ENCODE data around the gene DAPP1.

Gene DAPP1

DNA sequence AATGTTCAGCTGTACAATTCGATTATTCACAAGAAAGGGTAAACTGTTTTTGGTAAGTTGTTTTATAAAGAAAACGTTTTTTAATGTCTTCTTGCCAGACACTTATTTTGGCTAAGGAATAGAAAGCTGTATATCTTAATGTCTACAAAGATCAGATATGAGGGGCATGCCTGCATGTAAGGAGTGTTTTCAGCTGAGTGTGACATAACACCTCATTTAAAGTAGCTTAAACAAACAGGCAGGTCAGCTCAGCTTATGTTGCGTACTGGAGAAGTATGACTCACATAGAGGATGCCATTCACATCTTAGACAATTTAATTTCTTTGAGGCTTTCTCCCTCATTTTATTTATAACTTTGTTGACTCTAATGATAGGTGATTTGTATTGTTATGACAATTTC, 47.2 kb downstream of the DAPP1 start:
- TF ChIP-seq, protein P1, sequence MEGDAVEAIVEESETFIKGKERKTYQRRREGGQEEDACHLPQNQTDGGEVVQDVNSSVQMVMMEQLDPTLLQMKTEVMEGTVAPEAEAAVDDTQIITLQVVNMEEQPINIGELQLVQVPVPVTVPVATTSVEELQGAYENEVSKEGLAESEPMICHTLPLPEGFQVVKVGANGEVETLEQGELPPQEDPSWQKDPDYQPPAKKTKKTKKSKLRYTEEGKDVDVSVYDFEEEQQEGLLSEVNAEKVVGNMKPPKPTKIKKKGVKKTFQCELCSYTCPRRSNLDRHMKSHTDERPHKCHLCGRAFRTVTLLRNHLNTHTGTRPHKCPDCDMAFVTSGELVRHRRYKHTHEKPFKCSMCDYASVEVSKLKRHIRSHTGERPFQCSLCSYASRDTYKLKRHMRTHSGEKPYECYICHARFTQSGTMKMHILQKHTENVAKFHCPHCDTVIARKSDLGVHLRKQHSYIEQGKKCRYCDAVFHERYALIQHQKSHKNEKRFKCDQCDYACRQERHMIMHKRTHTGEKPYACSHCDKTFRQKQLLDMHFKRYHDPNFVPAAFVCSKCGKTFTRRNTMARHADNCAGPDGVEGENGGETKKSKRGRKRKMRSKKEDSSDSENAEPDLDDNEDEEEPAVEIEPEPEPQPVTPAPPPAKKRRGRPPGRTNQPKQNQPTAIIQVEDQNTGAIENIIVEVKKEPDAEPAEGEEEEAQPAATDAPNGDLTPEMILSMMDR (IDR thresholded peaks at IDR 0.05; ENCODE audit: extremely low read depth, missing control alignments), result no peak
- DNase-seq (ENCODE audit: low spot score), result no peak

DNA sequence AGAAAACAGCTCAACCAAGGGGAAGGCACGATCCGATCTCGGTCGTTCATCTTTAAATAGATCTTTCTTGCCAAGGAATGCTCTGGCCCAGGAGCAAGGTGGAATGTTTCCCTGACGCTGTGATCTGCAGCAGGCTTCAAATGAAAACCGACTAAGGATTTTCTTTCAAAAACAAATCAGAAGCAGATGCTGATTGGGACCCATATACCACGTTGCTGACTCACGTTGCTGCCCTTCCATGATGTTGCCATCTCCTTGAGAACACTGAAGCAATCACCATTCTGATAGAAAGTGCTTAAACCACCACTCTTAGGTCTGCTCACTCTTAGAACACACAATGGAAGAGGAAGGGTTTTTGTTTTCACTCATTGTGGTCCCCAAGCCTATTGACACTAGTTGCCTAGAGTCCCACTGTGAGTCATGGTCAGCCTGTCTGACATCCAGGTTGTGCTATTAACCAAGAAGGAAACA, 51.5 kb downstream of the DAPP1 start:
- DNase-seq (ENCODE audit: low spot score), result no peak
- TF ChIP-seq, protein P1 (IDR thresholded peaks at IDR 0.05; ENCODE audit: extremely low read depth, missing control alignments), result no peak

DNA sequence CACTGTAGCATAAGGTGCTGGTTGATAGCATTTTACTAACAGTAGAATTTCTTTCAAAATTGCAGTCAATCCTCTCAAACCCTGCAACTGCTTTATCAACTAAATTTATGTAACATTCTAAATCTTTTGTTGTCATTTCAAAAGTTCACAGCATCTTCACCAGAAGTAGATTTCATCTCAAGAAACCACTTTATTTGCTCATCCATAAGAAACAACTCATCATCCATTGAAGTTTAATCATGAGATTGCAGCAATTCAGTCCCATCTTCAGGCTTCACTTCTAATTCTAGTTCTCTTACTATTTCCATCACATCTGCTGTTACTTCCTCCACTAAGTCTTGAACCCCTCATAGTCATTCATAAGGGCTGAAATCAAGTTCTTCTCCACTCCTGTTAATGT, 55.9 kb downstream of the DAPP1 start:
- no peak for DNase-seq (ENCODE audit: low spot score)
- TF ChIP-seq, protein P1 (IDR thresholded peaks at IDR 0.05; ENCODE audit: extremely low read depth, missing control alignments), result no peak

DNA sequence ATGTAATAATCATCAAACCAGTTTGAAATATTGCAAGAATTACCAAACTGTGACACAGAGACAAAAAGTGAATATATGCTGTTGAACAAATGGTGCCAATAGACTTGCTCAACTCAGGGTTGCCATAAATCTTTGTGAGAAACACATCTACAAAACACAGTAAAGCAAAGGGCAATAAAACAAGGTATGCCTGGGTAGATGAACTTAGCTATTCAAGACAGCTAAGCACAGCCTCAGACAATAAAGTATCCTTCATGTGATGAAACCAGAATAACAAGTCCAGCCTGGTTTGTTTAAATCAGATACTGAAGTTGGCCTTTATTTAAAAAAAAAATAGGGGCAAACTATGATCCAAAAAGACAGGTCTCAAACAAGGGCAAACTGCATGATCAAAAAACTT, 58.4 kb downstream of the DAPP1 start:
- no peak for DNase-seq (ENCODE audit: low spot score)
- TF ChIP-seq, protein P1 (IDR thresholded peaks at IDR 0.05; ENCODE audit: extremely low read depth, missing control alignments), result no peak

DNA sequence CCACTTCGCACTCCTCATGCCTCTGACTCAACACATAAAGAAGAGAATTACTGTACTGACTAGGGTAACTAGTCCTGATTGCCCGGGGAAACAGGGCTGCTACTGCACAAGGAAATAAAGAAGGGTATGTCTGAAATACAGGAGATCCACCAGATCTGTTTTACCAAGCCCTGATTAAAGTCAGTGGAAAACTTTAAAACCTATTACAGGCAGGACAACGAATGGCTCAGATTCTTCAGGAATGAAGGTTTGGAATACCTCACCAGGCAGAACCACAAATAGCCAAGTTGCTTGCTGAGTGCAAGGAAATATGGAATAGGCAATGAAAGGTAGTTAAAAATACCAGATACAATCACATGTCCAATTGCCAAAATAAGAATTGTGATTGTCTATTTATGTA, 60.3 kb downstream of the DAPP1 start:
- TF ChIP-seq, protein P1 (IDR thresholded peaks at IDR 0.05; ENCODE audit: extremely low read depth, missing control alignments), result no peak
- DNase-seq (ENCODE audit: low spot score), result no peak

DNA sequence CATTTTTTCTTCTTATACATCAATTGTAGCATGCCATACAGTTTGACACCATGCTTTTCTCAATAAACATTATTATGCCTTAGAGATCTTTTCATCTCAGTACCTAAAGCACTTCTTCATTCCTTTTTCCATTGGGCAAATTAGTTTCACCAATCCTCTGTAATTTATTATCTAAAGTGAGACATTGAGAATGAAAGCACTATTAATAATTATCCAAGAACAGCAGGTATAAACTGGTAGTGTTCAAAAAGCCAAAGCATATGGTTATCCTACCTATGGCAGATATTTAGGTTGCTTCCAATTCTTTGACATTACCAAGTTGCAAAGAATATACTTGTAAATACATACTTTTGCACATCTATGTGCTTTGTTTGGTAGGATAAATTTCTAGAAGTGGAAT, 62.0 kb downstream of the DAPP1 start:
- no peak for DNase-seq (ENCODE audit: low spot score)

DNA sequence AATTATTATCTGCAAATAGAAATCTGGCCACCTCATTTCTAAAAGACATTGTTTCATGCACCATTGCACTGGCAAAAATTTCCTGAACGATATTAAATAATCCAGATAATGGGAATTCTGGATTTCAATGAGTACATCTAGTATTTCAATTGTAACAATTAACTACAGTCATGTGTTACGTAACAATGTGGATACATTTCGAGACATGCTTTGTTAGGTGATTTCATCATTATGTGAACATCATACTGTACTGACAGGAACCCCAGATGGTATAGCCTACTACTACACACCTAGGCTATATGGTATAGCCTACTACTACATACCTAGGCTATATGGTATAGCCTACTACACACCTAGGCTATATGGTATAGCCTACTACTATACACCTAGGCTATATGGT, 62.8 kb downstream of the DAPP1 start:
- TF ChIP-seq, protein P1 (IDR thresholded peaks at IDR 0.05; ENCODE audit: extremely low read depth, missing control alignments), result no peak
- DNase-seq (ENCODE audit: low spot score), result no peak

More for the DNA sequence above, 62.0 kb downstream of the DAPP1 start:
- TF ChIP-seq, protein P1 (IDR thresholded peaks at IDR 0.05; ENCODE audit: extremely low read depth, missing control alignments), result no peak
